ENCODE results near the gene ZNF69. TPM values are rescaled to one million over a fixed set of nuclear protein-coding genes. Genes with fewer than 3 reads are reported as not detected.

ZNF69 gene
- total and polyA plus RNA-seq, 2 of the 4 experiments (the other 2 are of a cell fraction), result 2.7 to 12.0 TPM

GRCh38 chr19:11860721-11861120, 26.9 kb upstream of the ZNF69 start:
- Histone ChIP-seq H2AFZ (replicated peaks; ENCODE audit: low read length, poor library complexity) (no peak overlapping the region), H3K18ac (ENCODE audit: low read depth, low read length) (no peak overlapping the region), H3K27me3 (ENCODE audit: control insufficient read depth, insufficient read depth, low read length) (no peaks in the 10 kb centered on the region), H2BK120ac (ENCODE audit: low read depth, low read length) (no peak overlapping the region), H4K20me1 (ENCODE audit: insufficient read depth, low read length) (no peaks in the 10 kb centered on the region), H2AK9ac (replicated peaks; ENCODE audit: low read depth, low read length, poor library complexity) (no peak overlapping the region), H3K23ac (ENCODE audit: low read depth, low read length) (no peak overlapping the region), H3K4me2 (ENCODE audit: low read depth, low read length) (no peak overlapping the region), H3K4me3 (ENCODE audit: insufficient read depth, low read depth, low read length) (no peak overlapping the region), H3K9ac (ENCODE audit: low read depth, low read length) (no peak overlapping the region), H2BK15ac (ENCODE audit: low read depth, low read length) (no peak overlapping the region), H2BK5ac (ENCODE audit: low read depth, low read length, poor library complexity, severe bottlenecking) (no peak overlapping the region), H3K14ac (replicated peaks; ENCODE audit: low read depth, low read length) (no peak overlapping the region), H3K79me1 (ENCODE audit: low read depth in 1 of 2, low read length in 2 of 2) (peaks cover 4 to 7% of the 10 kb centered on the region in 2 experiments; a peak in 3 of 4 replicates), H3K9me1 (ENCODE audit: insufficient read depth, low read length) (no peaks in the 10 kb centered on the region), H3K9me3 (ENCODE audit: control insufficient read depth, insufficient read depth, low read length) (peaks cover 63% of the 10 kb centered on the region), H4K8ac (ENCODE audit: low read depth in 2 of 2, low read length in 2 of 2) (no peak overlapping the region), H3K56ac (ENCODE audit: extremely low read depth, insufficient read depth, low read length) (no peak overlapping the region), H2BK20ac (ENCODE audit: low read depth, low read length) (no peak overlapping the region), H3K27ac (ENCODE audit: insufficient read depth, low read length) (no peak overlapping the region), H2AK5ac (ENCODE audit: low read depth, low read length) (no peak overlapping the region), H4K5ac (ENCODE audit: low read depth, low read length) (no peak overlapping the region), H3K36me3 (ENCODE audit: control insufficient read depth, insufficient read depth, low read length) (peaks cover 13% of the 10 kb centered on the region), H3K4me1 (ENCODE audit: control insufficient read depth, insufficient read depth, low read length) (no peaks in the 10 kb centered on the region), H3K4ac (ENCODE audit: low read depth, low read length) (no peak overlapping the region), H4K91ac (ENCODE audit: insufficient read depth, low read depth, low read length) (no peak overlapping the region)
- dilution Hi-C loops (cut with HindIII; ENCODE audit: low sequenced_read_pairs, unreplicated experiment) (no loop called here), in situ Hi-C loops (cut with MboI; ENCODE audit: low sequenced_read_pairs) (no loop called here), intact Hi-C loops (cut with micrococcal nuclease) (no loop called here)
- no peak for DNase-seq
- WGBS, 2 experiments (ENCODE audit: extremely low coverage in 2 of 2, insufficient read length in 1 of 2), result 86% methylated on average over 1 of the region's 7 CpGs; no CpG with 5 or more reads in 1 of the 2 experiments
- POLR2A ChIA-PET (ENCODE audit: unreplicated experiment), result no interaction called here
- BruUV-seq (replicated peaks), result no TSS peak
- TF ChIP-seq BHLHE40 (IDR thresholded peaks at IDR 0.05; ENCODE audit: low read depth, low read length), result no peak
- TF ChIP-seq POLR2A (IDR thresholded peaks at IDR 0.05; ENCODE audit: low read depth, low read length), result no peak
- TF ChIP-seq MAZ (IDR thresholded peaks at IDR 0.05; ENCODE audit: borderline replicate concordance, low read depth, low read length), result no peak
- no peak for TF ChIP-seq USF2 (IDR thresholded peaks at IDR 0.05; ENCODE audit: low read depth, low read length)
- TF ChIP-seq FOS (IDR thresholded peaks at IDR 0.05; ENCODE audit: low read depth, low read length), result no peak
- TF ChIP-seq, protein P1, sequence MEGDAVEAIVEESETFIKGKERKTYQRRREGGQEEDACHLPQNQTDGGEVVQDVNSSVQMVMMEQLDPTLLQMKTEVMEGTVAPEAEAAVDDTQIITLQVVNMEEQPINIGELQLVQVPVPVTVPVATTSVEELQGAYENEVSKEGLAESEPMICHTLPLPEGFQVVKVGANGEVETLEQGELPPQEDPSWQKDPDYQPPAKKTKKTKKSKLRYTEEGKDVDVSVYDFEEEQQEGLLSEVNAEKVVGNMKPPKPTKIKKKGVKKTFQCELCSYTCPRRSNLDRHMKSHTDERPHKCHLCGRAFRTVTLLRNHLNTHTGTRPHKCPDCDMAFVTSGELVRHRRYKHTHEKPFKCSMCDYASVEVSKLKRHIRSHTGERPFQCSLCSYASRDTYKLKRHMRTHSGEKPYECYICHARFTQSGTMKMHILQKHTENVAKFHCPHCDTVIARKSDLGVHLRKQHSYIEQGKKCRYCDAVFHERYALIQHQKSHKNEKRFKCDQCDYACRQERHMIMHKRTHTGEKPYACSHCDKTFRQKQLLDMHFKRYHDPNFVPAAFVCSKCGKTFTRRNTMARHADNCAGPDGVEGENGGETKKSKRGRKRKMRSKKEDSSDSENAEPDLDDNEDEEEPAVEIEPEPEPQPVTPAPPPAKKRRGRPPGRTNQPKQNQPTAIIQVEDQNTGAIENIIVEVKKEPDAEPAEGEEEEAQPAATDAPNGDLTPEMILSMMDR (conservative IDR thresholded peaks at IDR 0.05; ENCODE audit: low read depth, low read length), result no peak
- no peak for TF ChIP-seq RFX5 (IDR thresholded peaks at IDR 0.05; ENCODE audit: low read depth, low read length)
- TF ChIP-seq CEBPB (IDR thresholded peaks at IDR 0.05; ENCODE audit: low read depth, low read length), result no peak
- no peak for TF ChIP-seq NFE2L2 (IDR thresholded peaks at IDR 0.05; ENCODE audit: low read depth, low read length)
- TF ChIP-seq RCOR1 (IDR thresholded peaks at IDR 0.05; ENCODE audit: insufficient replicate concordance, low read length), result no peak
- no peak for TF ChIP-seq CHD1 (IDR thresholded peaks at IDR 0.05; ENCODE audit: low read depth, low read length)
- TF ChIP-seq MAFK (IDR thresholded peaks at IDR 0.05; ENCODE audit: low read depth, low read length), result no peak
- no peak for TF ChIP-seq MXI1 (IDR thresholded peaks at IDR 0.05; ENCODE audit: borderline replicate concordance, low read depth, low read length)
- TF ChIP-seq SMC3 (IDR thresholded peaks at IDR 0.05; ENCODE audit: low read depth, low read length), result no peak
- no peak for TF ChIP-seq RAD21 (IDR thresholded peaks at IDR 0.05; ENCODE audit: low read length)
- no peak for ATAC-seq (ENCODE audit: low read depth)
- CTCF ChIA-PET, result no interaction called here
